Effector memory CD4-positive, alpha-beta T cell (primary cell): ENCODE data around the gene UROC1.

Source experiments
- DNase-seq, 3 donors: peaks; one replicate each; pipeline ENCODE4 v3.0.0-alpha.2; 2020
- H3K27ac ChIP-seq: 2 replicates; pipeline ENCODE4 v1.7.0; 2013; ENCODE audit warnings: mild to moderate bottlenecking, low read length, moderate library complexity; ENCODE audit not compliant: insufficient read depth, poor library complexity, severe bottlenecking
- H3K27me3 ChIP-seq: replicated peaks from 2 replicates; pipeline ENCODE4 v1.7.0; 2013; ENCODE audit warnings: mild to moderate bottlenecking, low read length; ENCODE audit not compliant: insufficient read depth, control insufficient read depth, poor library complexity, severe bottlenecking
- H3K36me3 ChIP-seq: 2 replicates; pipeline ENCODE4 v1.7.0; 2013; ENCODE audit warnings: mild to moderate bottlenecking, low read length, moderate library complexity; ENCODE audit not compliant: control insufficient read depth, insufficient read depth
- H3K4me1 ChIP-seq: 2 replicates; pipeline ENCODE4 v1.7.0; 2013; ENCODE audit warnings: low read length, mild to moderate bottlenecking; ENCODE audit not compliant: control insufficient read depth, insufficient read depth, poor library complexity, severe bottlenecking
- H3K4me3 ChIP-seq: 2 replicates; pipeline ENCODE4 v1.7.0; 2013; ENCODE audit warnings: low read length, low read depth, mild to moderate bottlenecking; ENCODE audit not compliant: insufficient read depth, poor library complexity, severe bottlenecking
- H3K9me3 ChIP-seq: 2 replicates; pipeline ENCODE4 v1.7.0; 2013; ENCODE audit warnings: mild to moderate bottlenecking, low read length, moderate library complexity; ENCODE audit not compliant: control insufficient read depth

Gene UROC1

DNA sequence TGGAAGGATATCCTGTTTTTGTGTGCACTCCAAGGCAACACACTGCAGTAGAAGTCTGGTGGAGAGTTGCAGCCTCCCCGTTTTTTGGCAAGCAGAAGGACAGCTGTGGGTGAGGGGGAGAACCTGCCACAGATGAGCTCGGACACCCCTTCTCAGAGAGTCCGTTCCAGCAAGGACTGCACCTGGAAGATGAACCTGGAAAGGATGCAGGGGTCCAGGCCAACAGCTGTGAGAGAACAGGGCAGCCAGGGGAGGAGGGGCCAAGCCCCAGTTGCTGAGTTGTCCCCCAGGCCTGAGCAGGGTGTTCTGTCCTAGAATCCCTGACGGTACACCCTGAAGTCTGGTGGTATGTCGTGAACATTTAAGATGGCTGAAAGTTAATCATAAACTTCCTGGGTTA, 72.1 kb downstream of the UROC1 start:
- Histone ChIP-seq H3K27ac (no peak overlapping the region), H3K27me3 (no peaks in the 10 kb centered on the region), H3K4me3 (no peak overlapping the region), H3K36me3 (peaks cover 19% of the 10 kb centered on the region), H3K9me3 (no peaks in the 10 kb centered on the region), H3K4me1 (no peaks in the 10 kb centered on the region)
- no peak for DNase-seq

DNA sequence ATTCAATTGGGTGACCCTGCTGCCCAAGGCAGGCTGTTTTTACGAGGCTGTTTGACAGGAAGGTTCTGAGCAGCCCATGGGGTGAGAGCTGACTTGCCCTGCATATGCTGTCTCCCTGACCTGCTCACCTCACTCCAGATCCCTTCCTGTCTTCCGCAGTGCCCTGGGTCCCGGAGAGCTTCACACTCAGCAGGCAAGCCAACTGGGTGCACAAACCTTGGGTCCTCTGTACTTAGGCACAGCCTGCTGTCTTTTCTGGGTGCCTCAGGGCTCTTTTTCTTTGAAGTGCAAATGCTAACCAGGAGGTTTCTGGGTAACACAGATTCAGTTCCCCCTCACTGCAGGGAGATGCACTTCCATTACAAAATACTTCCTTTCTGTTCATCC, 74.7 kb downstream of the UROC1 start:
- Histone ChIP-seq H3K4me3 (no peak overlapping the region), H3K27me3 (no peaks in the 10 kb centered on the region), H3K4me1 (no peaks in the 10 kb centered on the region), H3K27ac (no peak overlapping the region), H3K9me3 (no peaks in the 10 kb centered on the region), H3K36me3 (peaks cover 19% of the 10 kb centered on the region)
- DNase-seq: no peak

DNA sequence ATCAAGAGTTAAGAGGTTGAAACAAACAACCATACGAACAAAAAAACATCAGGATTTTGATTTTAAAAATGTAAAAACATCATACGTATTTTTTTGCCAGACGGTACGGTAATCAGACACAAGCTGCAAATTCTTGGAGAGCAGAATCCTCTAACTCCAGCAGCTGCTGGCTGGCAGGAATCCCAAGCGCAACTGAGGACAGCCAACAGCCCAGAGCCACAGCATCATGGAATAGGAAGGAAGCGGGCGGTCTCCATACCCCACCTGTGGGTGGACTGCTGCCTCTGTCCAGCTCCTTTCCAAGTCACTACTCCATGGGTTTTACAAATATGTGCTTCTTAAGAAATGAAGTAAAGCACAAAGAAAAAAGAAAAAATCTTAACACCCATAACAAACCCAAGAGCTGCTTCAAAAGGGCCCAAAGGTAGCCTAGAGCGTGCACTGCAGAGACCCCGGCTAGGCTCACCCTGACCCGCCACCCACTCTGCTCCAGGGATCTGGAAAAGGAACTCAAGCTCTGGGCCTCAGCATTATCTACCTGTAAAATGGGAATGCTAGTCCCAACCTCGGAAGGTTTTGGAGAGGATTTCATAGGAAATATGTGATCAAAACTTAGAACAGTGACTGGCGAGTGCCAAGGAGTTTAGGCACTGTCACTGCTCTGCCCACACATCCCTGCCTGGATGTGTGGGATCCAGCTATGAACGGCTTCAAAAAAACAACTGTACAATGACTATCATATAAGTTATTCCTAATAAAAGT, 75.3 kb downstream of the UROC1 start:
- no peaks in the 10 kb centered on the region for H3K4me1 ChIP-seq
- no peaks in the 10 kb centered on the region for H3K9me3 ChIP-seq
- peaks cover 20% of the 10 kb centered on the region for H3K36me3 ChIP-seq
- DNase-seq: no peak
- no peaks in the 10 kb centered on the region for H3K27me3 ChIP-seq
- no peak overlapping the region for H3K27ac ChIP-seq
- no peak overlapping the region for H3K4me3 ChIP-seq

DNA sequence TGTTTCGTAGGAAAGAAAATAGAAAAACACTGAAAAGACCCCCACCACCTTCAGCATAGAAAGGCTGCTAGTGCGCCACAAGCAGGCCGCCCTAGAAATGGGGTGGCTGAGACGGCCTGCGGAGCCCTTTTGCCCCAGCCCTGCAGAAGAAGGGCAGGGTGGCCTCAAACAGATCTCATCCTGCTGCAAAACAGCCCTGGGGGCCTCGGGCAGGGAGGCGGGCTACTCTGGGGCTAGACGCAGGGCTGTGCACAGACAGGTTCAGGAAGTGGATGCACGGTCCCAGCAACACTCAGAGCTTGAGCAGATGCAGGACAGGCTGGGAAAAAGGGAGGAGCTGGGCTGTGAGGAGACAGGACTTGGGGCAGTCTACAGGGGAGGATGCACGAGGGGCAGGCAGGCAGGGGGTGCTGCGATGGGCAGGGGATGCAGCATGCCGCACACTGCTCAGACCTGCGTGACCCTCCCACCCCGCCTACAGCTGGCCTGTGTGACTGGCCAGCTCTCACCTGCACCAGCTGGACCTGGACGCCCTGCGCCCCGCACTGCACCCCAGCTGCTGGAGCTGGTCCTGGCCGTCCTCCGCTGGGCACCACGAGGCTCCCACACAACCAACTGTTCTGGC, 76.2 kb downstream of the UROC1 start:
- DNase-seq: no peak
- no peaks in the 10 kb centered on the region for H3K4me1 ChIP-seq
- H3K9me3 ChIP-seq: no peaks in the 10 kb centered on the region
- H3K27me3 ChIP-seq: no peaks in the 10 kb centered on the region
- no peak overlapping the region for H3K27ac ChIP-seq
- no peak overlapping the region for H3K4me3 ChIP-seq
- peaks cover 29% of the 10 kb centered on the region for H3K36me3 ChIP-seq

DNA sequence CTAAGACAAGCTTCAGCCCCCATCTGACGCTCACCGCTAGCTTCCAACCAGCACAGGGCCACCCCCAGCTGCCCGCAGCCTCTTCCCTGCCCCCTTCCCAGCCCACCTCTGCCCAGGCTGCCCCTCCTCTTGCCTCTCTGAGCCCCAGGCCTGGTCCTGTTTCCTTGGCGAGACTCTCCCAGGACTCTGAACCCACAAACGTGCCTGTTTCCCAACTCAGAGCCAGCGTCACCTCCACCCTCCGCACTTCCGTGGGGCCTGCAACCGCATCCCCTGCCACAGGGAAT, 76.9 kb downstream of the UROC1 start:
- H3K27ac ChIP-seq: no peak overlapping the region
- no peaks in the 10 kb centered on the region for H3K9me3 ChIP-seq
- DNase-seq: no peak
- no peaks in the 10 kb centered on the region for H3K4me1 ChIP-seq
- no peaks in the 10 kb centered on the region for H3K27me3 ChIP-seq
- no peak overlapping the region for H3K4me3 ChIP-seq
- H3K36me3 ChIP-seq: peaks cover 36% of the 10 kb centered on the region

DNA sequence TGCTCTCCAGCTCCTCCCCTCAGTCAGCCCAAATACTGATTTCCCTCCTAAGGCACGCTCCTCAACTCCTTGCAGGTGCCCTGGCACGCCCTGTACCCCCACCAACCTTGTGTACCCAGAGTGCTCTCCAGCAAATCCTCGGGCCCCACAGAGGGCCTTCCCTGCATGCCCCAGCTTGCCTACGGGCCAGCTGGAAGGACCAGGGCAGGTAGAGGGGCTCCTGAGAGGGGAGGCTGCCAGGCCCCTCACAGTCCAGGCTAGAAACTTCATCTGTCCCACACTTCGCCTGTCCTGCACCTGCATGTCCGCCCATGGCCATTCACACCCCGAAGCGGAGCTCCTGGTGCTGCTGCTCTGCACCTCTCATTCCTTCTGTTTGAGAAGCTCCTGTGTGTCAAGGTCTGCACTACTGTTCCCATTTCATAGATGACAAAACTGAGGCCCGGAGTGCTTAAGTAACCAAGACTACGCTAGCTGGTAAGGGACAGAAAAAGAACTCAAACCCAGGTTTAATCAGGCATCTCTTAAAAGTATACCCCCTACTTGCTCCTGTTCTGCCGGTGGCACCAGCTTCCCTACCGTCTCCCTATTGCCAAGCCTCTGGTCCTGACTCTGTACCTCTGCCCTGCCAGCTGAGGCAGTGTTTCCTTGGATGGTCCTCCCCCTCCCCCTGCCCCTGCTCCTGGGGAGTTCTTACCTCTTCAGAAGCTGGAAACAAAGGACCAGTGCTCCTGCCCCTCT, 77.4 kb downstream of the UROC1 start:
- Histone ChIP-seq H3K27ac (no peak overlapping the region), H3K27me3 (no peaks in the 10 kb centered on the region), H3K4me1 (no peaks in the 10 kb centered on the region), H3K9me3 (no peaks in the 10 kb centered on the region), H3K4me3 (no peak overlapping the region), H3K36me3 (peaks cover 36% of the 10 kb centered on the region)
- no peak for DNase-seq

DNA sequence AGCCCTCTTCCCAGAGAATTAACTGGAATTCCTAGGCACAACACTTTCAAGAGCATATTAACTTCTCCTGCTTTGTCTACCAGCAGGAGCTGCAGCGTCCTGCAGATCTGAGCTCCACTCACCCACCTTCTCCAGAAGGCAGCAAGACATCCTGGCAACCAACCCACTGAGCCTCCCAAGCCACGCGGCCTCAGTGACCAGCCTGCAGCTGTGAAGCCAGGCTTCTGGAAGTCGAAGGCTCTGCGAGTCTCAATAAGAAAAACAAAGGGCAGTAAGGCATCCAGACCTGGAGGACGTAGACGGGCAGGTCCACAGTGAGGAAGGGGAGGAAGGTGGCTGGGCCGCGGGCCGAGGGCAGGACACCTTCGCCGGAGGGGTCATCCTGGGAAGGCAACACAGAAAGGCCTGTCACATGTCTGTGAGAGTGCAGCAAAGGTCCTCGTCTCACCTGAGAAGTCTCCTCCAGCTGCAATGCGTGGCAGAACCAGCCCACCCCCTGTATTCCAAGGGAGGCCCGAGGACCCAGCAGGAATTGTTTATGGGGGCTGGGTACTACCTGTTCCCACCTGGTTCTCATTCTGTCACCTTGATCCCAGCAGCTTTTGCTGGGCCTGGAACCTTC, 78.1 kb downstream of the UROC1 start:
- no peak overlapping the region for H3K27ac ChIP-seq
- no peak for DNase-seq
- peaks cover 36% of the 10 kb centered on the region for H3K36me3 ChIP-seq
- H3K27me3 ChIP-seq: no peaks in the 10 kb centered on the region
- no peak overlapping the region for H3K4me3 ChIP-seq
- no peaks in the 10 kb centered on the region for H3K4me1 ChIP-seq
- H3K9me3 ChIP-seq: no peaks in the 10 kb centered on the region

DNA sequence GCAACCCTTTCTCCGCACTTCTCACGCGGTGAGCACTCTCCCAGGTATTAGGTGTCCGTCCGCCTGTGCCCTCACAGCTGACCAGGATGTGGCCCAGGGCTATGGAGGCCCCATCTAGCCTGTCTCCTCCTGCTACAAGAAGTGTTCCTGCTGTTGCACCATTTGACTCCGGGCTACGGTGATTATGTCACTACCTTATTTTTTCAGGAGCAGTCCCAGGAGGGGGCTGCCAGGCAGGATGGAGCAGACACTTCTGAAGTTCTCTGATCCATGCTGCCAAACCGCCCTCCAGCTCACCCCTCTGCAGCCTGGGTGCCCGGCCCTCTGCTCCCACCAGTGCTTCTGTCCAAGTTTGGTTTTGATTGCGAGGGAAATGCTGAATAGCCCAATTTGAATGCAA, 78.8 kb downstream of the UROC1 start:
- DNase-seq: no peak
- H3K27me3 ChIP-seq: no peaks in the 10 kb centered on the region
- peaks cover 36% of the 10 kb centered on the region for H3K36me3 ChIP-seq
- no peaks in the 10 kb centered on the region for H3K4me1 ChIP-seq
- no peak overlapping the region for H3K4me3 ChIP-seq
- no peaks in the 10 kb centered on the region for H3K9me3 ChIP-seq
- no peak overlapping the region for H3K27ac ChIP-seq

DNA sequence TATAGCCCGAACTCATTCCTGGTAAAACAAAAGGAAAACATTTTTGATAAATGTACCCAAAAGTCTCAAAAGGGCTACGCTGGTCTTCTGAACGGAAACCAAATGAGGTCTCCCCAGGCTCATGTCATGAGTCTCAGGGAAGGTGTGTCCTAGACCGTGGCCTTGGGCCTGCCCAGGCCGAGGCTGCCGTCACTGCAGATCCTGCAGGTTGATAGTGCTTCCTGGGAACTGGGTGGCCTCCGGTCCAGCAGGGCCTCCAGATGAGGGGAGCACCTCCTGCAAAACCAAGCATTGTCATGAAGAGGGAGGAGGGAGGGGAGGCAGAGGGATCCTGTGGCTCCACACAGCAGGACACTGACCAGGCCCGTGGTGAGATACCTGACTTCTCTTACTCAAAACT, 79.4 kb downstream of the UROC1 start:
- peaks cover 36% of the 10 kb centered on the region for H3K36me3 ChIP-seq
- no peaks in the 10 kb centered on the region for H3K9me3 ChIP-seq
- no peaks in the 10 kb centered on the region for H3K4me1 ChIP-seq
- no peak overlapping the region for H3K27ac ChIP-seq
- DNase-seq: no peak
- no peaks in the 10 kb centered on the region for H3K27me3 ChIP-seq
- H3K4me3 ChIP-seq: no peak overlapping the region
